ENCODE measurements around the gene PDE8B.

GRCh38 chr5:77209495-77210090, 887 bp upstream of the PDE8B start:
- TF ChIP-seq CTCF (IDR thresholded peaks at IDR 0.05) (no peak), POLR2AphosphoS5 (IDR thresholded peaks at IDR 0.05; ENCODE audit: insufficient read depth in 1 of 2, low read depth in 1 of 2) (no peak)

Data from vagina (tissue), 2 donors.